Measurements from ENCODE around the gene RALGPS2. TPM values are rescaled to one million over a fixed set of nuclear protein-coding genes. Genes with fewer than 3 reads are reported as not detected.

The RALGPS2 gene
- total and polyA plus RNA-seq, 2 of the 8 experiments (the other 6 are each of a cell fraction or from before 2014, with no cell fraction given): 6.7 to 38.0 TPM

DNA sequence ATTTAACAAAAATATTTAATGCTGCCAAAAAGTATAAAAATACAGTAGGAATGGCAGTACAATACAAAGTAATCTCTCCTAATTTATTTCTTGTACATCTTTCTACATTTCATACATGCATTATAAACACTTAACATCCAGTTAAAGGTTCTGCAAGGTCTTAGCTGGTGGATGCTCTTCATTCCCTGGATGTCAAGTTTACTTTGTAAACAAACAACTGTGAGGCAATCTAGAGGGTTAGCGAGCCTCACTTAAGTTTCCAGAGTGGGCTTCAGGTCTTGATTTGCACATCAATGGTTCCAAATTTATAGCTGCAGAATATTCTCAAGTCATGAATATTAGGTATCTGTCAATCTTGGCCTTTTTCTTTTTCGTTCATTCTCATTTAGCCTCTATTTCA lies 21.3 kb downstream of the RALGPS2 start (continued):
- TF ChIP-seq CHD7 (IDR thresholded peaks at IDR 0.05; ENCODE audit: insufficient replicate concordance, low read length): no peak
- TF ChIP-seq MAX (IDR thresholded peaks at IDR 0.05): no peak
- no peak for TF ChIP-seq SRF (IDR thresholded peaks at IDR 0.05; ENCODE audit: low read depth, low read length)
- TF ChIP-seq POU5F1 (IDR thresholded peaks at IDR 0.05; ENCODE audit: low read depth, low read length): no peak
- TF ChIP-seq TCF12 (IDR thresholded peaks at IDR 0.05; ENCODE audit: low read depth, low read length): no peak
- TF ChIP-seq KDM1A (IDR thresholded peaks at IDR 0.05; ENCODE audit: borderline replicate concordance, low read length): no peak
- TF ChIP-seq CHD1 (IDR thresholded peaks at IDR 0.05; ENCODE audit: low read depth, low read length): no peak
- no peak for TF ChIP-seq SAP30 (IDR thresholded peaks at IDR 0.05; ENCODE audit: insufficient read depth, insufficient replicate concordance, low read length)
- TF ChIP-seq RXRA (IDR thresholded peaks at IDR 0.05; ENCODE audit: insufficient read depth, low read depth, low read length): no peak
- TF ChIP-seq CTBP2 (IDR thresholded peaks at IDR 0.05; ENCODE audit: borderline replicate concordance, insufficient read depth, insufficient read length, low read length): no peak
- no peak for TF ChIP-seq NANOG (IDR thresholded peaks at IDR 0.05; ENCODE audit: insufficient read depth, low read depth, low read length, poor library complexity, severe bottlenecking)
